HG02852 (cell line): ENCODE results near the gene CHCHD3.

Source experiments
- ATAC-seq: cut with Tn5 transposase; IDR thresholded peaks from one replicate; pipeline ENCODE4 v1.9.1; 2021; ENCODE audit warnings: mild to moderate bottlenecking, moderate library complexity; ENCODE audit not compliant: unreplicated experiment

The CHCHD3 gene

GRCh38 chr7:132782777-132783640 is 298.9 kb downstream of the CHCHD3 start:
- ATAC-seq, result no peak

DNA sequence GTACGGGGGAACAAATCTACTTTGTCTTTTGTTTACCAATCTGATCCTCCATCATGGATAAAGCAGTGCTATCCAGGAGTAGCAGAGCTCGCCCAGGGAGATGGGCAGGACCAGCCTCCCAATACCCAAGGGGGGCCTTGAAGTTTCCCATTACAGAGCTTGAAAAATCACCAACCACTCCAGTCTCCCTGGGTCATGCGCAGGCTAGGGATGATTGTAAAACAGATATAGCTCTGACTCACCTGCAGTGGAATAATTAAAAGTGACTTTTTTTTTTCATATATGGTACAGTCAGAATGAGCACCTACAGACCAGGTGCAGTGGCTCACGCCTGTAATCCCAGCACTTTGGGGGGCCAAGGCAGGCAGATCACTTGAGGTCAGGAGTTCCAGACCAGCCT is 301.1 kb downstream of the CHCHD3 start:
- no peak for ATAC-seq

- no peak for ATAC-seq
These were observed 302.7 kb downstream of the CHCHD3 start for GRCh38 chr7:132779164-132779563.

GRCh38 chr7:132778761-132779160 is 303.1 kb downstream of the CHCHD3 start:
- ATAC-seq, result no peak

- no peak for ATAC-seq
These were observed 303.9 kb downstream of the CHCHD3 start for GRCh38 chr7:132777956-132778355.

- no peak for ATAC-seq
These were observed 304.5 kb downstream of the CHCHD3 start for GRCh38 chr7:132777414-132777813.

DNA sequence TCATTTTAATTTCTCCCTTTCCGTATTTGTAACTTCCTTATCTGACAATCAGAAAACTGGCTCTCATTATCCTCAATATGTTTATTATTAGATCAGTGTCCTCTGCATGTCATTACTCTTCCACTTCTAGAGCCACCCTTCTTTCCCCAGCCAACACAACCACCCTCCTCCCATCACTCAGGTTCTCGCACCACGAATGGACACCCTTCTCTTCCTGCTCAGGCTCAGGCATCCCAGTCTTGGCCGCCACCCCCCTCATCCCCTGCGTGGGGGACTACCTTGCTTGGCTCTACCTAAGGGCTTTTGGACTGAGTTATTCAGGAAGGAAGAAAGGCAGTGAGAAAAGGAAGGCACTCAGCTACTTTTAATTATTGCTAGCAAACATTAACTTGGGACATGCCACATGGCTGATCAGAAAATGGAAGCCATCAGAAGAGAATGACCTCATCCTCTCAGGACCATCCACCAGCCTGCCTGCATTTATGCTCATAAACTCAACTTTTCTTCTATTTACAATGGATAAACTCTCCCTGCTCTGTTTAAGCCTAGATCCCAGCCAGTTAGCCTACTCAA is 305.8 kb downstream of the CHCHD3 start:
- no peak for ATAC-seq

GRCh38 chr7:132773527-132773956 is 308.3 kb downstream of the CHCHD3 start:
- no peak for ATAC-seq

- no peak for ATAC-seq
These were observed 310.6 kb downstream of the CHCHD3 start for GRCh38 chr7:132771301-132771730.

DNA sequence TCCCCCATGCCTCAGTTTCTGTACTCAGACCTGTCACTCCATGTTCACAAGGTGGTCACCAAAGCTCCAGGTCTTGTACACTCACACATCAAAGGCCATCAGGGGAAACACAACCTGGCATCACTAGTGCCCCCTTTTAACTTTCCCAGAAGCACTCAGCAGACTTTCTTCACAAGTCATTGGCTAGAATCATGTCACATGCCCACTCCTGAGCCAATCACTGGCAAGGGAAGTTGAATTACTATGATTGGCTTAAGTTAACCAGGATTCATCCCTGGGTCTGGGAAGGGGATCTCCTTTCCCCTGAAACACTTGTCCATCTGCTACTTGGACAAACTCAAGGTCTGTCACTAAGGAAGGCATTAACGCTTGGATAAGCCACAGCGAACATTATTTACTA is 311.8 kb downstream of the CHCHD3 start:
- no peak for ATAC-seq

DNA sequence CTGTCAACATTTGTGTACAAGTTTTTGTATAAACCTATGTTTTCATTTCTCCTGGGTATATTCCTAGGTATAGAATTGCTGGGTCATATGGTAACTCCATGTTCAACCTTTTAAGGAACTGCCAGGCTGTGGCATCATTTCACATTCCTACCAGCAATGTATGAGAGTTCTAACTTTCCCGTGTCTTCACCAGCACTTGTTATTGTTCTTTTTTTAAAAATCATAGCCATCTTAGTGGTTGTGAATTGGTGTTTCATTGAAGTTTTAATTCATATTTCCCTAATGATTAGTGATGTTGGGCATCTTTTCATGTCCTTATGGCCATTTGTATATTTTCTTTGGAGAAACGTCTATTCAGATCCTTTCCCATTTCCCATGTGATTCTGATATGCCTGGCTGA is 312.6 kb downstream of the CHCHD3 start:
- no peak for ATAC-seq

GRCh38 chr7:132768099-132768498 is 313.8 kb downstream of the CHCHD3 start:
- ATAC-seq, result no peak

- ATAC-seq, result no peak
These were observed 314.5 kb downstream of the CHCHD3 start for GRCh38 chr7:132767378-132767777.

DNA sequence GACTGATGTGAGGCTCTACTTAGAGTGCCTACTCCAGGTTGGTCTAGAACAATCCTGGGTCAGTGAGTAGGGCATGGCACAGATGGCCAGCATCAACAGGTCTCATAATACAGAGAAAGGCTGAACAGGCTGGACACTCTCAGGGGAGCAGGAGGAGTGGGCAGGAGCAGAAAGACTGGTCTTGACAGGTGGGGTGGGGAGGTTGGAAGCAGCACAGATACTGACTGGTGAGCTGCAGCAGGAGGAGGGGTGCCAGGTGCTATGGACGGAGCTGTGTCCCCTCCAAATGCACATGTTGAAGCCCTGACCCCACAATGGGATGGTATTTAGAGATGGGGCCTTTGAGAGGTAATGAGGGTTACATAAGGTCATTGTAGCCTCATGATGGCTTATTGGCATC is 315.2 kb downstream of the CHCHD3 start:
- ATAC-seq, result no peak

- ATAC-seq, result no peak
These were observed 316.0 kb downstream of the CHCHD3 start for GRCh38 chr7:132765861-132766260.

- ATAC-seq, result no peak
These were observed 317.1 kb downstream of the CHCHD3 start for GRCh38 chr7:132764762-132765161.

DNA sequence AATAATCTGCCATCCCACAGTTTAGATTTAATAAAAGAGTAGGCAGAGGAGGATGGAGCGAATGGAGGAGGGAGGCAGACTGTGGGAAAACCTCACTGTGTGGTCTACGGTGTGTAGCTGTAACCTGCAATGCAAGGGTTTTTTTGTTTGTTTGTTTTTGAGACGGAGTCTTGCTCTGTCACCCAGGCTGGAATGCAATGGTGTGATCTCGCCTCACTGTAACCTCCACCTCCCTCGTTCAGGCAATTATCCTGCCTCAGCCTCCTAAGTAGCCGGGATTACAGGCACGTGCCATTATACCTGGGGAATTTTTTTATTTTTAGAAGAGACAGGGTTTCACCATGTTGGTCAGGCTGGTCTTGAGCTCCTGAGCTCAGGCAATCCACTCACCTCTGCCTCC is 321.0 kb downstream of the CHCHD3 start:
- no peak for ATAC-seq

- ATAC-seq, result no peak
These were observed 321.7 kb downstream of the CHCHD3 start for GRCh38 chr7:132760244-132760623.

- ATAC-seq, result no peak
These were observed 322.2 kb downstream of the CHCHD3 start for GRCh38 chr7:132759482-132760243.

GRCh38 chr7:132758986-132759385 is 322.9 kb downstream of the CHCHD3 start:
- no peak for ATAC-seq

- ATAC-seq, result no peak
These were observed 324.1 kb downstream of the CHCHD3 start for GRCh38 chr7:132757783-132758182.
